Measurements from ENCODE around the gene DIP2A. TPM values are rescaled to one million over a fixed set of nuclear protein-coding genes. Genes with fewer than 3 reads are reported as not detected.

The DIP2A gene, protein sequence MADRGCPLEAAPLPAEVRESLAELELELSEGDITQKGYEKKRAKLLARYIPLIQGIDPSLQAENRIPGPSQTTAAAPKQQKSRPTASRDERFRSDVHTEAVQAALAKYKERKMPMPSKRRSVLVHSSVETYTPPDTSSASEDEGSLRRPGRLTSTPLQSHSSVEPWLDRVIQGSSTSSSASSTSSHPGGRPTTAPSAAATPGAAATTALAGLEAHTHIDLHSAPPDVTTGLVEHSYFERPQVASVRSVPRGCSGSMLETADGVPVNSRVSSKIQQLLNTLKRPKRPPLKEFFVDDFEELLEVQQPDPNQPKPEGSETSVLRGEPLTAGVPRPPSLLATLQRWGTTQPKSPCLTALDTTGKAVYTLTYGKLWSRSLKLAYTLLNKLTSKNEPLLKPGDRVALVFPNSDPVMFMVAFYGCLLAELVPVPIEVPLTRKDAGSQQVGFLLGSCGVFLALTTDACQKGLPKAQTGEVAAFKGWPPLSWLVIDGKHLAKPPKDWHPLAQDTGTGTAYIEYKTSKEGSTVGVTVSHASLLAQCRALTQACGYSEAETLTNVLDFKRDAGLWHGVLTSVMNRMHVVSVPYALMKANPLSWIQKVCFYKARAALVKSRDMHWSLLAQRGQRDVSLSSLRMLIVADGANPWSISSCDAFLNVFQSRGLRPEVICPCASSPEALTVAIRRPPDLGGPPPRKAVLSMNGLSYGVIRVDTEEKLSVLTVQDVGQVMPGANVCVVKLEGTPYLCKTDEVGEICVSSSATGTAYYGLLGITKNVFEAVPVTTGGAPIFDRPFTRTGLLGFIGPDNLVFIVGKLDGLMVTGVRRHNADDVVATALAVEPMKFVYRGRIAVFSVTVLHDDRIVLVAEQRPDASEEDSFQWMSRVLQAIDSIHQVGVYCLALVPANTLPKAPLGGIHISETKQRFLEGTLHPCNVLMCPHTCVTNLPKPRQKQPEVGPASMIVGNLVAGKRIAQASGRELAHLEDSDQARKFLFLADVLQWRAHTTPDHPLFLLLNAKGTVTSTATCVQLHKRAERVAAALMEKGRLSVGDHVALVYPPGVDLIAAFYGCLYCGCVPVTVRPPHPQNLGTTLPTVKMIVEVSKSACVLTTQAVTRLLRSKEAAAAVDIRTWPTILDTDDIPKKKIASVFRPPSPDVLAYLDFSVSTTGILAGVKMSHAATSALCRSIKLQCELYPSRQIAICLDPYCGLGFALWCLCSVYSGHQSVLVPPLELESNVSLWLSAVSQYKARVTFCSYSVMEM (N-terminal part only)
- 9.3 to 13.5 TPM (median 11.2 TPM) in 5 replicates for total RNA-seq (2022; extraction: Qiagen RNA extraction)

DNA sequence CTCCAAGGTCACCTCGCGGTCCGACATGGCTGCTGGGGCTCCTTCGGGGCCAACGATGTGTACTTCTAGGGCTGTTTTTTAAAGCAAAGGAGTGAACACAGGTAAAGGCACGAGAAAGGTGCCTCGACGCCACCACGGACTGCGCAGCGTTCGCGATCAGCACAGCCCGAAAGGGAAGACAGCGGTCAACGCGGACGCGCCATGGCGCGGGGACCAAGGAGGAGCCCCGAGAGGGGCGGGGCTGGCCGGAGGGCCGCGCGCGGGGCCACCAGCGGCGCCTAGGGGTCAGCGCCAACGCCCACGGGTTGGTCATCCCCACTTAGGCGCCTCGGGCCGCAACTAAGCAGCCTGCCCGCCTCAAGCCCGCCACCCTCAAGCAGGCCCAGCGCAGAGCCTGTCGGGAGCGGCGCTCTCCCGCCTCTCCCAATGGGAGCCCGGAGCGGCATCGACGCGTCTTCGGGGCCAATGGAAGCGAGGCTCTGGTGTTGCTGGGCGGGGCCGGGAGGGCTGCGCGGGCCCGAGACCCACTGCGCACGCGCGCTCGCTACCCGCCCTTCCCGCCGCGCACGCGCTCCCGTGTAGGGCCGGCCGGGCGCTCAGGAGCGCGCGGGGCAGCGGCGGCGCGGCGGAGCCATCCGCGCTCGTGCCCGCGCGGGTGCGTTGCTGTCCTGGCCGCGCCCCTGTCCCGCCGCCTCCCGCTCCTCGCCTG is at the start of gene DIP2A:
Gene DIP2A (plus strand): TSS at position 577 of the 709 bp plus-strand sequence. CDS start 241 bp downstream, outside the sequence.

GRCh38 chr21:46604975-46605766 is 146.5 kb downstream of the DIP2A start, which contains the start of gene S100B:
TSS of gene S100B (minus strand) at chr21:46605082. CDS start at chr21:46602415, 2,667 bp downstream.

Other genes with a start within 250 kb of the DIP2A start
- 11.3 to 15.7 TPM (median 15.0 TPM) in 5 replicates for gene LSS, start 230.1 kb upstream of the DIP2A start, total RNA-seq (2022; extraction: Qiagen RNA extraction)
- gene MCM3AP, start 173.3 kb upstream of the DIP2A start, total RNA-seq (2022; extraction: Qiagen RNA extraction): 29.5 to 44.7 TPM (median 34.9 TPM) in 5 replicates
- 23.5 to 30.8 TPM (median 26.6 TPM) in 5 replicates for gene YBEY, start 172.5 kb upstream of the DIP2A start, total RNA-seq (2022; extraction: Qiagen RNA extraction)
- gene C21orf58, start 135.0 kb upstream of the DIP2A start, total RNA-seq (2022; extraction: Qiagen RNA extraction): 2.6 to 5.7 TPM (median 4.7 TPM) in 5 replicates
- gene PCNT, start 134.7 kb upstream of the DIP2A start, total RNA-seq (2022; extraction: Qiagen RNA extraction): 12.3 to 16.7 TPM (median 15.3 TPM) in 5 replicates
- not detected in 5 replicates for gene S100B, start 146.2 kb downstream of the DIP2A start, total RNA-seq (2022; extraction: Qiagen RNA extraction)
- gene PRMT2, start 176.8 kb downstream of the DIP2A start, total RNA-seq (2022; extraction: Qiagen RNA extraction): 48.6 to 57.9 TPM (median 51.2 TPM) in 5 replicates